COLO668 (cell line): ENCODE data around the gene HPD.
"Not testable (repeated sequence)": the region's sequence is repeated elsewhere in the genome, so short reads cannot be mapped to it uniquely, and the experiment has no call there.

Experiments
- DNase-seq: peaks from one replicate; lab custom pipeline; 2025; ENCODE audit not compliant: unreplicated experiment; lab: John Stamatoyannopoulos, UW

Gene HPD

DNA sequence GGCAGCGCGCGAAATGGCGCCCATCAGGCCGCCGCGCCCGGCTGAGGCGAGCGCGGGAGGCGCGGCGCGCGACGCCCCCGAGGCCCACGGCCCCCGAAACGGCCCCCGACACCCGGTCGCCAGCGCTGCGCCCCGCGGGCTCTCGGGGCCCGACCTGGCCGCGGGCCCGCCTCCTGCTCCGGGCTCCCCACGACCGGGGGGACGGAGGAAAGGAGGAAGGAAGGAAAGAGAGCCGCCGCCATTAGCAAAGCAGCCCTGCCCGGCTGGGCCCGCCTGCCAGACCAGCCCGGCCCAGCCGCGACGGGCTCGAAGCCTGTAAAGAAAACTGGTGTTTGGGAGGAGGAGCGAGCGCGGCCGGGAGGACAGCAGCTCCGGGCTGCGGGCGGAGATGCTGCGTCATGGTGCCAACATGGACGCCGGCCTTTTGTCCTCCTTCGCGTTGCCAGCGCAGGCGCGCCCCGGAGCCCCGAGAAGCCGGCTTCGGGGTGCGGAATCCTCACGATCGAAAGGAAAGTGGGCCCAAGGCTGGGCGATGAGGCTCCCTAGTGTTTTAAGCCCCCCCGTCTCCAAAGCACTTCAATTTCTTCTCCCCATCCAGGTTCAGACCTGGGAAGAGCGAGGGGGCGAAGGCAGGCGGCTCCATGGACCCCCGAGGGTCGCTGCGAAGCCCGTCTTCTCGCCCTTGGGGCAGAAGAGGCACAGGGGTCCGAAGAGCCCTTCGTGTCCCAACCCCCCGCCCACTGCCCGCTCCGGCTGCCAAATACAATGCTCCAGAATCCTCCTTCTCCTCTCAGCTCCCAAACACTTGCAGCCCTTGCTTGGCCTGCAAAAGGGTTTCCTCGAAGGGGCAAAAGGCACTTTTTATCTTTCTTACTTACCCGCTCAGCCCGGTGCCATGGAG lies 57.7 kb downstream of the HPD start:
- DNase-seq: peak; percentile 80

- peak; percentile 96 for DNase-seq
Measured at GRCh38 chr12:121799842-121800693, 58.6 kb downstream of the HPD start.

DNA sequence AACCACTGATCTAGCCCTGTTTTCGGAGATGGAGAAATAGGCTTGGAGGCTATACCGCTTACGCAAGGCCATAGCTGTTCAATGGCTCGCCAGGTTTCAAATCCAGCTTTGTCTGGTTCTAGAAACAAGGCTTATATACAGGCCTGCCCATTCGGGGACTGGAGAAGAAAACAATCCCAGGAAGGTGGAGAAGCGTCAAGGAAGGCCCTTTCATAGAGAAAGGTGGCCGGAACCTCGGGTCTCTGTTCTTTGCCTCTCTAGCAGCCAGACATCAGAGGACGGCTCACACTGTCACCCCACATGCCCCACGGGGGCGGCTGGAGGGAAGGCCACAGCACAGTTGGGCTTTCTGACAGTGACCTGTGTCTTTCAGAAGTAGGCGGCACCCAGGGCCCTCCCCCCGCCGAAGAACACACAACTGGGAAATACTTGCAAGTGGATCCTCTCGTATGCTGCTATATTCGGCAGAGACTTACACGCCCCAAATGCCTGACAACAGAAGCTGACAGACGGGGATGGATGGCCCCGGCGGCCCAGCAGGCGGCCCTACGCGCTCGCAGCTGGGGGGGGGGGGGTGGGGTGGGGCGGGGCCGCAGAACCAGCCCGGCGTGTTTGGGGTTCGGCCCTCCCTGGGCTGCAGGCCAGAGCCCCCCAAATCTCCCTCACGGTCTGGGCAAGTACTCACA lies 59.4 kb downstream of the HPD start:
- DNase-seq: peak; percentile 85

- DNase-seq: peak; percentile 41
Measured at GRCh38 chr12:121798787-121799155, 59.9 kb downstream of the HPD start.

GRCh38 chr12:121797937-121798786 lies 60.5 kb downstream of the HPD start:
- peak; percentile 95 for DNase-seq

- peak; percentile 96 for DNase-seq
Measured at GRCh38 chr12:121796855-121797751, 61.6 kb downstream of the HPD start.

- peak; percentile 87 for DNase-seq
Measured at GRCh38 chr12:121795034-121795968, 63.4 kb downstream of the HPD start.

DNA sequence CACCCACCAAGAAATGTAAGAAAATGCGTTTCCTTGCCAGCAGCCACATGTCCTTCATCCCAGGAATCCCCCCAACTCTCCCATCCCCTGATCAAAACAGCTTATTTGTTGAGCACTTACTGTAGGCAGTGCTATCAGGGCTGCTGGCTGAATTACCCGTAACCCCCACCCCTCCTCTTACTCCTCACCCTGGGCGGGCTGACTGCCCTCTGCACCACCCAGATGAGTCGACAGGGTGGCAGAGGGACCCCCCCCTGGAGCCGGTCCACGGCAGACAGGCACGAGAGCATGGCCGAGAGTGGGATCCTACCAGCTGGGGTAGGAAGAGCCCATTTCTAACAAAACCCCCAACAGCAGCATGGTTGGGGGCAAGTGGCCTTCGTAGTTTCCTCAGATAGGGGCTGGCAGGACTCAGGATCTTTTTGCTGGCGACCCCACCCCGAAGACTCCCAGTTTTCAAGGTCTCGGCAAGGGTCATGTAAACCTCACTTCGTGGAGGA lies 64.1 kb downstream of the HPD start:
- DNase-seq: peak; percentile 61

- peak; percentile 92 for DNase-seq
Measured at GRCh38 chr12:121793838-121794533, 64.7 kb downstream of the HPD start.

- DNase-seq: no peak
Measured at GRCh38 chr12:121793440-121793837, 65.2 kb downstream of the HPD start, which contains the start of gene RHOF. Gene RHOF, minus strand, starts transcription at chr12:121793688. Its CDS starts 55 bp downstream, at chr12:121793633.

GRCh38 chr12:121792607-121793439 lies 65.8 kb downstream of the HPD start:
- DNase-seq: no peak

DNA sequence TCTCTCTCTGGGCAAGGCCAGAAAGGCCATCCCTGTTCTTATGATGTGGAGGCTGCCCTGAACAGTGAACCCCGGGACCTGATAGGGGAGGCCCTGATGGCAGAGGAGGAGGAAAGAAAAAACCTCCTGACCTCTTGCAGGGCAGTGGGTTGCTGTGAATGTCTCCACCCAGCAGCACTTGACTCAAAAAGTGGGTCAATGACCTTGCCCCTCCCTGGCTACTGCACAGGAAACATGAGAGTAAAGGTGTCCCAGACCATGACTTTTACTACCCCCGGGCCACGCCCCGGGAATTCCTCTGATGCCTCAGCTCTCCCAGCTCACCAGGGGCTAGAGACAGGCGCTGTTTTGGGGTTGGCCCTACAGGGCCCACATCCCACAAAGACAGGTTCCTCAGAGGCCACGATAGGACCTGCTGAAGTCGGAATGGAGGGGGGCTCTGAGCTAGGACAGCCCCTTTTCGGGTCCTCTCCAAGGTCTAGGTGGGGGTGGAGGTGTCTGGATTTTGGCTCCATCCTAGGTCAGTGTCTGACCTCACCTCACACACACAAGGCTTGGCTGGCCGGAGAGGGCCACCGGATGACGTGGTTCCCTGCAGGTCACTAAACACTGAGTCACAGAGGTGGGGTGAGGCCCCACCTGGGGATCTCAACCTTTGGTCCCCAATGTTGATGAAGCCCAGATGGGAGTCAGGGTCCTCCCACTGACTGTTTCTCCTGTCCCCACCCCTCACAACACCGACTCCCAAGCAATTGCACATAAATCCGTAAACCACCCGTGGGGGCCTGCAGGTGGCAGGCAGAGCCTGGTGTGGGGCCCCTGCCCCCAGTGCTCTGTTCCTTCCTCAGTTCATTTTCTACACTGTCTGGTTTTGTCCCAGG lies 66.7 kb downstream of the HPD start:
- DNase-seq: no peak

- DNase-seq: not testable (repeated sequence)
Measured at GRCh38 chr12:121790785-121791184, 67.9 kb downstream of the HPD start.

GRCh38 chr12:121789800-121790728 lies 68.6 kb downstream of the HPD start:
- no peak for DNase-seq
